Middle frontal gyrus (tissue), 1 donor: Measurements from ENCODE around the gene CTNNA1.

Source experiments
- DNase-seq: peaks from one replicate; pipeline ENCODE4 v3.0.0-alpha.2; 2015; ENCODE audit warnings: low spot score; ENCODE audit errors: extremely low spot score

CTNNA1 gene

DNA sequence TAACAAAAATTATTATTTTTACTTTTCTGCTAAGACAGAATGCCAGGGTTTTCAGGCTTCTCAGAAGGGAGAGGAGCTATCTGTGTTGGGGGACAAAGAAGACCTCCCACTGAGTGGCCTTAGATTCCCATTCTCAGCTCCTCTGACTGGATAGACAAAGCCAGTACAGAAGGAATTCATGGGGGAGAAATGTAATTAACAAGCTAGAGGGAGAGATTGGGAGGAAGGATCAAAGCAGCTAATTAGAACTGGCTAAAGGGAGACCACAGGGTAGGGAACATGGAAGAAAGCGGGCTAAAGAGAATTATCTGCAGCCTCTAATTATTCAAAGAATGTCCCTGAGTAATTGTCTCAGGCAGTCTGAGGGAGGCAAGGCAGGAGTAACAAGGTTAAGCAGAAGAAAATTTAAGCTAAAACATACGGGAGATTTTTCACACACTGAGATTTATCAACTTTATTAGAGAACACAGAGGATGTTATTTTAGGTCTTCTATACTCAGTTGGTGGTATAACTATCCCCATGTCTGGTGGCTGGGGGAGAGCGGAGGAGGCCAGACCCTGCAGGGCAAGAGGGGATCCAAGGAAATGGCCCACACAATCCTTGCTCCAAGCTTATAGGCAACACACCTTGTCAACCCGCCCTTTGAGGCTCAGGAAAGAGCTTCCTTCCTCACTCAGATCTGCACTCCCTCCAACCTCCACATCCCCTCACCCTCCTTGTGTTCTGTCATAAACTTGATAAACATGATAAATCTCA lies 209.6 kb downstream of the CTNNA1 start:
- no peak for DNase-seq

DNA sequence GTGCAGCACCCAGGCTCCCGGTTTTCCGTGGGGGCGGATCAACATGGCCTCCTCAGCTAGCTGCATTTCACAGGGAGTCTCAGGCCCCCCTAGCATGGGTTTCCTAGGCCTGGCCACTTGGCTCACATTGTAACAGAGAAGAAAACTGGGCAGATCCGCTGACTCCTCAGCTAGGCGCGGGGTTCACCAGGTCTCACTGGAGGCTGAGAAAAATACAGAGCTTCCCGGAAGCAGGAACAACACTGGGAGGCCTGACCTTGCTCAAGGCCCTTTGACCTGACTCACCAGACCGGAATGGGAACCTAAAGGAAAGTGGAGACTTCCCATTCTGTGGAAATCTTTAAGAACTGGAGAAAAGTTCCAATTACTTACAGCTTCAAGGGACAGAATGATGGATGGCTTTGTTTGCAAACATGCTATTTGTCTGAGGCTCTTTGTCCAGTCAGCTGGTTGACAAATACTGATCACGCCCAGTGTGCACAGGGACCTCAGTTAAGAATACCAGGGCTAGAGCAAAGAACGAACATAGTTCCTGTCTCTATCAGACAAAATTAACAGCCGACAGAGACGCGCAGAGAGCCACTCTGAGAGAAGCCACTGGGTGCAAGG lies 210.6 kb downstream of the CTNNA1 start:
- no peak for DNase-seq

DNA sequence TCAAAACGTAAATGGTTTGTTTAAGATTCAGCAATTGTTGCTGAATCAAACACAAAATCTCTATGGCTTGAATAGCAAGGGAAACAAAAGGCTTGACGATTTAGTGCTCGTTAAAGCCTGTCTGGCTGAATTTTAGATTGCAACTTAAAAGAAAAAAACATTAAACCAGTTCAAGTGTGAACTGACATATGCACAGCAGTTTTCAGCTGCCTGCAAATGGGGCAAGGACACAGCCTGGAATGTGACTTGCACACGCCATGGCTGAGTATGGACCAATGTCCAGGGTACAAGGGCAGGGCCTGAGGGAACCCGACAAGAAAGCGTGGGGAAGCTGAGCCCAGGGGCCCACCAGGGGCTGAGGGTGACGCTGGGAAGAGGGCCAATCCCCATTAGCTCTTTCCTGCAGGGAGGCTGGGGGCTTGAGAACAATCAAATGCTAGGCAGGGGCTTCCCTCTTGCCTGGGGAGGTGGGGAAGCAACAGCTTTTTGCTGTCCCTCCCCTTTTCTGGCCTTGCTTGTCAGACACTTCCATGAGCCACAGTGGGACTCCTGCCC lies 211.5 kb downstream of the CTNNA1 start:
- DNase-seq: no peak

DNA sequence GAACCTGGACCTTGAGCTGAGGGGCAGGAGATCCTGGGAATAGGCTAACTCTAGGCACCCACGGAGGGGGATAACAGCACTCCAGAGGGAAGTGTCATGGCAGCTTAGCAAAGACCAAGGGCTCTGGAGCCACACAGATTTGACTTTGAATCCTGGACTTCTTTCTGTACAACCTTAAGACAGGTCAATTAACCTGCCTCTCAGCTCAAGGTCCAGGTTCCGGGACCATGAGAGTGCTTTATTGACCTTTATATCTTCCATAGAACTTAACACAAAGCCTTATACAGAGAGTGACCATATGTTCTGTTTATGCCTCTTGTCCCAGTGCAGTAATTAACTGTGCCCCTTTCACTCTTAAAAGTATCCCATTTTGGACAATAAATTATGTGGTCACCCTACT lies 212.4 kb downstream of the CTNNA1 start:
- no peak for DNase-seq

DNA sequence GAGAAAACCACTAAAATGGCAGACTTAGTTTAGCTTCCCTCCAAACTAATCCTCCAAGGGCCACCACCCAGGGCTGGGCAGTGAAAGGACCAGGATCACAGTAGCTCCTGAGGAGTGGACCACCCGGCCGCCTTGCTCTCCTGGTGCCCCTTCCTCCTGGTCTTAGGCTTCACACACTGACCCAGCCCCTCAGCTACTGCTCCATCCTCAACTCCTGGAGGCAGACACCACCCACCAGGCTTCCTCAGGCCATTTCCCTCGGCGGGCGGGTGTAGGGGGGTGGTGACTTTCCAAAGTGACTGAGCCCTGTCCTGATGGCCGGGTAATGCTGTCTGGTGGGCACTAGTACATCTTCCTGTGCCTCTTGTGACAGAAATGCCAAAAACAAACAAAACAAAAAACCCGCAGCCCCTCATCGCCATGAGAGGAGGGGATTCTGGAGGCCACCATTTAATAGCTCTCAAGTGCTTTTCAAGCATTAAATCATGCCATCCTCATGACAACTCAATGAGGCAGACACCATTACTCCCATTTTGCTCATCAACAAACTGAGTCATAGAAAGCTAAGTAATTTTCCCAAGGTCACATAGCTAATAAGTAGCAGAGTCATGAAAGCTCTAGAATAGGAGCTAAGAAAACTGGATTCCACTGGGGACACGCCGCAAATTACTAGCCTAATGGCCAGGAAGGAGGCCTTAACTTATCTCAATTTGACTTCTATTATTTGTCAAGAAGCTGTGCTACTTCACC lies 213.2 kb downstream of the CTNNA1 start:
- DNase-seq: no peak

DNA sequence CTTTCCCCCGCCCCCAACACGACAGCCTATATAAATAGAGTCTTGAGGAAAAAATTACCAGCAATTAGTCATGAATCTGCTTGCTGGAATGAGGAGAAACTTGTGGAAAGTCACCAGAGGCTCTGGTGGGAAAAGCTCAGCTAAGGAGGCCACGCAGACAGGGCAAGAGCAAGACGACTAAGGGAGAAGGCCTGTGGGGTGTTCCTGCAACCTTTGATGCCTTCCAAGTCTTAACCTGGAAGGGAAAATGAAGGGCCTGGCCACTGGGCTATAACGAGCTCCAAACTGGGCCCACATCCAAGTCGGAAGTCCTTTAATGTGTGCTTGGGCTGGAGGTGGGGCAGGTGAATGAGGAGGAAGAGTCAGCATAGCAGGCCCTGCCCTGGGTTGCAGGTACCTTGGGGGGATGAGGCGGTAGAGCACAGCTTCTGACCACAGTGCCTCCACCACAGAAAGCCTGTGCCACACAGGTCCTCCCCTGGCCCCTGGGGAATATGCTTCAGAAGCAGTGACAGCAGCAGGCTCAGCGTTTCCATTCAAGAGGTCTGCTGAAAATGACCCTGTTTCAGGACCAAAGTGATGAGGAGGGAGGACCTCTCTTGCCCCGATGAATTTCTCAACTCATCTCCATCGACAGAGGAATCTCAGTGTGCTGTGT lies 214.7 kb downstream of the CTNNA1 start:
- no peak for DNase-seq

DNA sequence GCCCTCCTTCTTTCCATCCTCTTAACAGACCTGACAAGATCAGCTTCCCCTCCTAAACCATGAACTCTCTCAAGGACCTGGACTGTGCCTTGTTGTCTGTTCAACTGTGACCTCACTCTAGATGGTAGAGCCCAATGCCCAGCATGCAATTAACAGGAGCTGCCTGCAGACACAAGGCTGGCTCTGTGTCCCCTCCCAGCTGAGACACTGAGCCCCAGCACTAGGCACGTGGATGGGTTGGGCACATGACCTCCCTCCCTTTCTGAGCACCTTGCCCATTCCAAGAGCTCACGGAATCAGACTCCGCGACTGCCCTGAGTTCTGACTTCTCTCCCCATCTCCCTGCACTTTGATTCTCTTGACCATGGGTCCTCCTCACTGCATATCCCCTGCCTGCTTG lies 215.4 kb downstream of the CTNNA1 start:
- DNase-seq: no peak

DNA sequence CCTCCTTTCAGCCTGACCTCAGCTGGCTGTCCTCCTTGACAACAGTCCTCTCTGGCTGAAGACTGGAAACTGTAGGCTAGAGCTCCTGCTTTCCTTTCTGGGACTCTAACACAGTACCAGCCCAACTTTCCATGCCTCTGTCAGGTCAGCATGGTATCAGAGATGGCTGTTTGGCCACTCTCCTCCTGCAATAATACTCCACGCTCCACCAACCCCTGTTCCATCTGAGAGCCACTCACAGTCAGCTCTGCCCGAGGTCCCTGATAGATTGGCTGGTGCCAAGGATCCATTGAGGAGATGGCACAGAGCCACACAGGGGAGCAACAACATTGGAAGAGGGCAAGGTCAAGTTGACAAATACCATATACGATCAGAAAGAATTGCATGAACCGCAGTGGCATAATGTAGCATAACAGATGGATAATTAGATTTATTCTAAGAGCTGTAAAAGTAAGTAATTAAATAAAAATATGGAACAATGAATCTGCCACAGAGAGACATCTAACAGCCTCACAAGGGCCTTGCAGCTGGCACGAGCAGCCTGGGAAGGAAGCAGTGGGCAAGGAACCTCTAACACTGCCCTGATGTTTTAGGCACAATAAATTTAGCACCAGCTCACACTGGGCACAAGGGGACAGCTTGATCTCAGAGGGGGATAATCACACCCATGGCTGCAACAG lies 216.2 kb downstream of the CTNNA1 start:
- DNase-seq: no peak

DNA sequence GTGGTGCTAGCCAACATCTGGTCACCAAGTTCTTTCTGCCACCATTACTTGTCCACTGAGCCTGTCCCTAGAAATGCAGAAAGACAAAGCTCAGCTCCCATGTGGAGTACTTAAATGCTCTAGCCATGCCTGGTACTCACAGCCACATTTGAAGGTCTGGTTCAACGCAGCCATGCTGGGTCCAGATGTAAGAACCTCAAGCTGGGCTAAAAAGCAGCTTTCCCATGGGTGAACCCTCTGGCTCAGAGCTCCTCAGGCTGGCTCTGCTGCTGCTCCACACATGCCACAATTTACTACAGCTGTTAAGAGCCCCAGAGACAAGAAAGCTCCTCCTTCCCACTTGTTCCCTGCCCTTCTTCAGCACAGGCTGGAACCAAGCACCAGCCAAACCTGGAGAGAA lies 219.0 kb downstream of the CTNNA1 start:
- DNase-seq: no peak

DNA sequence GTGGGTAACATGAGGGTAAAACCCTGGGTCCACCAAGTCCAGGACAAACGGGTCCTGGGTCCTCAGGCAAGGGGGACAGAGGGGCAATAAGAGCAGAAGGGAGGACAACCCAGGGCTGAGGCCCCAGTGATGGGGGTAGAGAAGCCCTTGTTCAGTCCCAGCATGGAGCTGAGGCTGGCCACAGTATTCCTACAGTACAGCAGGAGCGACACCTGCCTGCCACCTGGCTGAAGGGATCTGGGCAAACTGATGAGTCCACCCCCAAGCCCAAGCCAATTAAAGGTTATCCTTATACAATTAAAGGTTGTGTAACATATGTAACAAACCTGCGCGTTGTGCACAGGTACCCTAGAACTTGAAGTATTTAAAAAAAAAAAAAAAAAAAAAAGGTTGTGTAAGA lies 219.6 kb downstream of the CTNNA1 start:
- DNase-seq: no peak

DNA sequence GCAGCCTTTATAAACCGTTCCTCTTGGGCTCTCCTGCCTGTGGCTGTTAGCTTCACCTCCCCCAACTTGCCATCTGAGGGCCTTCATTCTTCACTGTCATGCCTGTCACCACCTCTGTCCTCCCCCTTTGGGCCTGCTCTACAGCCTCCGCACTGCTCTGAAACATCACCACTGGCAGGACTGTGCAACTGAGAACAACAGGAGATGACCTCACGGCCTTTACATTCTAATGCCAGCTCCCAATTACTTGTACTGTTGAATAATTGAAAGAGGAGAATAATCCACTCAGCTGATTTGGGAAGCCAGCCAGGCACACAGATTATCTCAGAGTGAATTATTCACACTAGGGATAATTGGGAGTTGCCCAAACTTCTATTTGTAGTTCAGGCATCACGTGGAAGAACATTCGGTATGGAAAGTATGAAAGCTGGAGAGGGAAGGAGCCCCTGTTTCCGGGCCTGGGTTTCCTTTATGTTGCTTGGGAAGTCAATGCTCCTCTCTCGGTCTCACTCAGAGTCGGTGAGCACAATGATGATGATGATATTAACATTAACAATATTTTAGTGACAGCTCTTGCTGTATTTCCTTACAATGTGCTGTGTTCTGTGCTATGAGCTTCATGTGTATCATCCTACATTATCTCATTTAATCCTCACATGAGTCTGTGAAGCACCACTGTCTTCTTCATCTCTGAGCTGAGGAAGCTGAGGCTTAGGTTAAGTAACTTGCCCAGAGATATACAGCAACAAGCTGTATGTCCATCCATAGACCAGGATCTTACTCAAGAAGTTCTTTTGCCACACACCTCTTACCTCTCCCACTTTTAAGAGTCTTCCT lies 221.2 kb downstream of the CTNNA1 start:
- peak; percentile 57 for DNase-seq

DNA sequence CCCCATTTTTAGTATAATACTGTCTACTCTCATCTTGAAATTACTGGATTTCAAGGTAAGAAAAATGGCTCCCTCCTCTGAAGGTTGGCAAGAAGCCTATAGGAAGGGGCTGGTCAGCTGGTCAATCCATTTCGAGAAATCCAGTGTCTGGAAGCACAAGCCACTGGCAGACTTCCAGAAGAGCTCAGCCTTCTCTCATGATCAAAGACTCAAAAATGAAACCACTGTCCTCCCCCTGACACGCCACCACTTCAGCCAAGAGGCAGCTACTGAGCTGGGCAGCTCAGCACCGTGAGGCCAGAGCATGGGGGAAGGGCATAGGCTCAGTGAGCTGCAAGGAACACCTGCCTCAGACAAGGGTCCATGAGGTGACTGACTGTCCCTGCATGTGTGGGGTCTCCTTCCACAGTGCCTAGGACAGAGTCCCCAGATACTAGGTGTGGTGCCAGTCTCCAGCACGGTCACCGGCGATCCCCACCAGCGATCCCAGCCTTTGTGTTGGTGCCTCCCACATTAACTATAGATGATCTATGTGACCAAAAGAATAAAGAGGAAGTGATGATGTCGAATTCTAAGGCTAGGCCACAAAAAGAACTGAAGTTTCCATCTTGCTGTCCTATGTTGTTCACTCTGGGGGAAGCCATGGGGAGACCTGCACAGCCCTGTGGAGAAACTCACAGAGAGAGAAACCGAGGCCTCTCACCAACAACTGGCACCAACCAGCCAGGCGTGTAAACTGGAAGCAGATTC lies 222.0 kb downstream of the CTNNA1 start:
- DNase-seq: no peak

DNA sequence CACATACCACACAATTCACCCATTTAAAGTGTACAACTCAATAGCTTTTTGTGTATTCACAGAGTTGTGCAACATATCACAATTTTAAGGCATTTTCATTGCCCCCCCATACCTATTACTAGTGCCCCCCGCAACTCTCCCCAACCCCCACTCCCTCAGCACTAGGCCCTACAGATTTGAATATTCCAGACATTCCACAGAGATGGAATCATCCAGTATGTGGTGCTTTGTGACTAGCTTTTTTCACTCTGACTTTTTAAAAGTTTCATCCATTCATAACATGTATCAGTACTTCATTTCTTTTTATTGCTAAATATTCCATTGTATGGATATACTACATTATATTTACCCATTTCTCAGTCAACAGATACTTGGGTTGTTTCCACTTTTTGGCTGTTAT lies 224.9 kb downstream of the CTNNA1 start:
- no peak for DNase-seq

DNA sequence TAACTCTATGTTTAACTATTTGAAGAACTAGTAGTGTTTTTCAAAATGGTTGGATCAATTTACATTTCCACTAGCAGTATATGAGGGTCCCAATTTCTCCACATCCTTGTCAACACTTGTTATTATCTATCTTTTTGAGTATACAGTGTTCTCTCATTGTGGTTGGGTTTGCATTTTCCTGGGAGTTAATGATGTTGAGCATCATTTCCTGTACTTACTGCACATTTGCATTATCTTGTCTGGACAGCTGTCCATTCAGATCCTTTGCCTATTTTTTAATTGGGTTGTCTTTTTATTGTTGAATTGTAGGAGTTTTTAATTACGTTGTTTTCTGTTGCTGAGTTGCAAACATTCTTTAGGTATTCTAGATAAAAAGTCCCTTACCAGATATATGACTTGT lies 225.4 kb downstream of the CTNNA1 start:
- no peak for DNase-seq

DNA sequence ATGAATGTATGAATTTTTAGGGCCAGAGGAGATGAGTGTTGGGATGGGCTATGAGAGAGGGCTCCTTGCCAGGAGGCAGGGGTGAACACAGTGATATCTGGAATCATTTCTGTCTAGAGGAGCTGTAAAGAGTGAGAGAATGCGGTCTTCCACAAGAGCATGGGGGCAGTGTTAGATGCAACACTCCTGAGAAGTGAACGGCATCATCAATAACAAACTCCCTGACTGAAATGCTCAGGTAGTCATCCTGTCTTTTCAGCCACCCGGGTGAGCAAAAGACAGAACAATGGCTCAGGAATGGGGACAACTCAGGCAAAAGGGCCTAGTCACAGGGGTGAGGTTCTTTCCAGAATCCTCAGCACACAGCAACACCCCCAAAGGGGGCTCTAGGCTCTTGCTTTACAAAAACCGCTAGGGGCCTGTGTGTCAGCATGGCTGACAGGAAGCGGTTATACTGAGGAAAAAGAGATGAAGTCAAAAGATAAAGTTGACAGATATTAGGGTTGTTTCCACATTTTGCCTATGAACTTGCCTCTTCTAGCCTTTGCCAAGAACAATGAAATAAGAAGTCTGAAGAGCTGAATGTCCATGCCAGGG lies 226.6 kb downstream of the CTNNA1 start:
- no peak for DNase-seq

DNA sequence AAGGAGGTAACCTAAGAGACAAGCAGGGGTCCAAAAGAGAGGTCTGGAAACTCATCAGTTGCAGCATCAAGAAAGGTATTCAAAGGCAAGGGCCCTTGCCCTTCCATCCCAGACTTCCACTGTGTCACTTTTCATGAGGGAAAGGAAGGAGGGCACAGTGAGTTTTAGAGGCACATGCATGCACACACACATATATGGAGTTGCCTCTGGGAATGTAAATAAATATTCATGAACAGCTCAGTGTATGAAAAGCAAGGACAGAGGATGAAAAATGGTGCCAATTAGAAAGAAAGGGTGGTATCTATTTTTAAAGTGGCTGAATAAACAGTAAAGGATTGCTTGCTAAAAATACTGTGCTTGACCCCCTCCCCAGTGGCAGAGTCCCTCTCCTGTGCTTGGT lies 227.2 kb downstream of the CTNNA1 start:
- DNase-seq: no peak

DNA sequence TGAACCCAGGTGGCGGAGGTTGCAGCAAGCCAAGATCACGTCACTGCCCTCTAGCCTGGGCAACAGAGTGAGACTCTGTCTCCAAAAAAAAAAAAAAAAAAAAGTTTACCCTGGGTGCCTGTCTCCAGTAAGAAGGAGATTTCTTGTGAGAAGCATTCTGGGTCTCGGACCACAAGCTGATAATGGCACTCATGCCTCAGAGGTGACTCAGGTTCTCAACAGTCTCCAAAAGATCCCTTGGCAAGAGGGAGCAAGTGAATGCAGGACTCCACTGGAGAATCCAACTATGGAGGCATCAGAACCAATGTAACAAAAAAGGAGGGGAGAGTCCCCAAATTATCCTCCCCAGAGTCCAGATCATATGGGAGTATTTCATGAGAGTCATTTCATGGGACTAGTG lies 227.9 kb downstream of the CTNNA1 start:
- no peak for DNase-seq

DNA sequence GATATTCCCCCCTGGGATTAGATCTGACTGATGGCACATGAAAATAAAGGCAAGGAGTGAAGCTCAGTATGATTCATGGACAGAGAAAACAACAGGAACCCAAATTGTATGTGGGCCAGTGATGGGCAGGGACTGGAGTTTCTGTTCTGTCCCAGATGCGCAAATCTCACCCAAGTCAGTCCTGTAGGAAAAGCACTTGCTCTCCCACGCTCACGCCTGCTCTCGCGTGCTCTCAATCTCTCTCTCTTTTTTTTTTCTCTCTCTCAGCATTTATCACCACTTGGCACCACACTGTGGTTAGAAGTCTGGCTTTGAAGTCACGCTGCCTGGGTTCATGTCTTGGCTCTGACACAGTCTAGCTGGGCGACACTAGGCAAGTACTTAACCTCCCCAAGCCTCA lies 228.4 kb downstream of the CTNNA1 start:
- no peak for DNase-seq

DNA sequence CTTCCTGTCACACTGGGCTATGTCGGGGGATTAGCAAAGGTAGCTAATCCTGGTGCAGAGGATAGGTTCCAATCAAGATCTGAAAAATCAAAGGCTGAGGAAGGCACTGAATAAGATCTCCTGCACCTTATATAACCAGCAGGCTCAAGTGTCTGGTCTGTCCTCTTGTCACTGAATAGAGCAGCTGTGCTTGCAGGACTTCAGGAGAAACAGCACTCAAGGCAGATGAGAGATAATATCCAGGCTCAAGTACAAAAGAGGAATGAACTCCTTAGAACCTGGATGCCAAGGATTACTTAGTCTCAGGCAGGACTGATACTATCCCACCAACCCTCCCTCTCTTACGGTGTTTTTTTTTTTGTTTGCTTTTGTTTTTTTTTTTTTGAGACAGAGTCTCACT lies 230.8 kb downstream of the CTNNA1 start:
- no peak for DNase-seq
